Activated CD4-positive, CD25-positive, alpha-beta regulatory T cell (primary cell): ENCODE results near the gene HSD17B2.
A peak's percentile ranks its signal among the peaks of the same experiment; 100 is the strongest.
"Not testable (repeated sequence)": the region's sequence is repeated elsewhere in the genome, so short reads cannot be mapped to it uniquely, and the experiment has no call there.

Experiments
- DNase-seq, 4 experiments: peaks; one replicate each; lab custom pipeline; 2025; lab: John Stamatoyannopoulos, UW

HSD17B2 gene, protein sequence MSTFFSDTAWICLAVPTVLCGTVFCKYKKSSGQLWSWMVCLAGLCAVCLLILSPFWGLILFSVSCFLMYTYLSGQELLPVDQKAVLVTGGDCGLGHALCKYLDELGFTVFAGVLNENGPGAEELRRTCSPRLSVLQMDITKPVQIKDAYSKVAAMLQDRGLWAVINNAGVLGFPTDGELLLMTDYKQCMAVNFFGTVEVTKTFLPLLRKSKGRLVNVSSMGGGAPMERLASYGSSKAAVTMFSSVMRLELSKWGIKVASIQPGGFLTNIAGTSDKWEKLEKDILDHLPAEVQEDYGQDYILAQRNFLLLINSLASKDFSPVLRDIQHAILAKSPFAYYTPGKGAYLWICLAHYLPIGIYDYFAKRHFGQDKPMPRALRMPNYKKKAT

DNA sequence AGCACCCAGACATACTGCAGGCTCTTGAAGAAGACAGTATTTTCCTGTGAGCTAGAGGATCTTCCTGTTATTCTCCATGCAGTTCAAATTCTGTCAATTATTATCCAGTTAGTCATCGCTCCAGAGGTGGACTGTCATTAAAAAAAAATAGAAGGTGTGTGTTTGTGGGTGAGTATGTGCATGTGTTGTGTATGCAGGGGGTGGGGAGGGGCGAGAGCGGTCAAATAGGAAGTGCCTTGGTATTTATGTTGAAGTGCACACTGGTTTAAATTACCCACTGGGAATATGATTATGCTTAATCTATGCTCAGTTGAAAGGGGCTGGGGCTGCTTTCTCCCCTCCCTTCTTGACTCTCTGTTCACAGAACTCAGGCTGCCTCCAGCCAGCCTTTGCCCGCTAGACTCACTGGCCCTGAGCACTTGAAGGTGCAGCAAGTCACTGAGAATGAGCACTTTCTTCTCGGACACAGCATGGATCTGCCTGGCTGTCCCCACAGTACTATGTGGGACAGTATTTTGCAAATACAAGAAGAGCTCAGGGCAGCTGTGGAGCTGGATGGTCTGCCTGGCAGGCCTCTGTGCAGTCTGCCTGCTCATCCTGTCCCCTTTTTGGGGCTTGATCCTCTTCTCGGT lies at the start of gene HSD17B2:
HSD17B2 (plus strand) TSS at position 273 of the 632 bp plus-strand sequence; CDS start at position 445, 172 bp downstream.
- DNase-seq, result no peak

DNA sequence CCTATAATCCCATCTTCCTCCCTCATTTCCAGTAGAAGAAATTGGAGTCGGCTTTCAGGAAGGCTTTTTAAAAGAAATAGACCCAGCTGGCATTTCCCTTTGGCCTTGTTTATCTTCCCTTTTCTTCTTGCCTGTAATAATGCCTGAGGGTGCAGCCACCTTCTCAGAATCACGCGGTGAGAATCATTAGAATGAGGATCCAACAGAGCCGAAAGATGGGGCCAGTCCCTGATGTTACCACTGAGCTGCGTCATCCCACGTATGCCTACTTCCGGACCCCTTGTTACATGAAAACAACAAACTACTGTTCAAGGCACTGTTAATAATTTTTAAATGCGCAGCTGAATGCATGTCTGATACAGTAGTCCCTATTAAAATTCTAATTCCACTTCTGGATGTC lies 47.9 kb upstream of the HSD17B2 start:
- DNase-seq, result no peak

DNA sequence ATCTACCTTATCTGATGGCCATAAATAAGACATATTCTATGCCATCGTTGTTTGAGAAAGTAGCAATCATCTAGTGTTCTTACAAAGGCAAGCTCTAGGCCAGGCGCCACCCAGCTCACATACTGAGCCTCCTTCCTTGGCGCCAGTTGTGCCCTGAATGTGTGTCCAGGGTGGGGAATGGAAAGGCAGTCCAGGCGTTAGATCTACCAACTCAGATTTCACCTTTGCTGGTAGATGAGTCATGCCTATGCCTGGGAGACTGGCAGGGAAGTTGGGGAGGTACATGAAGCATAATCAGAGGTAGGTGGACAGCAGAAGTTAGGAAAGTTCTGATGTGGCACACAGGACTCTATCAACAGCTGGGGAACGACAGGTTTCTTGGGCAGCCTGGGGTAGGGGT lies 47.3 kb upstream of the HSD17B2 start:
- DNase-seq, result no peak

DNA sequence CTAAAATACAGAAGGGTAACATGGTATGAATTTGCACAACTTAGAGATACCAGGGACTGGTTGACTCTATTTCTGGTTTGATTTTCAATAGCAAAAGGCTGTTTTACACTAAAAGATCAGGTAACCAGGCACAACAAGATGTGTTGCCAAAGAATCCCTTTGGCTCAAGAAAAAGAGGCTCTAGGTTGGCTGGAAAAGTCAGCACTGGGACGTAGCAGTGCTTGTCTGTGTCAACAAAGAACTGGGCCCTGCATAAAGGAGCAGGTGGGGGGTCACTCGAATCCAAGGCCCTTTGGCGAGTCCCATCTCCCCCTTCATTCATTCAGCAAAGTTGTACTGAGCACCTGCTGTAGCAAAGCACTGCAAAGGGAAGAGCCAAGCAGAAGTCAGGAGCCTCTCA lies 42.2 kb upstream of the HSD17B2 start:
- DNase-seq, result no peak

DNA sequence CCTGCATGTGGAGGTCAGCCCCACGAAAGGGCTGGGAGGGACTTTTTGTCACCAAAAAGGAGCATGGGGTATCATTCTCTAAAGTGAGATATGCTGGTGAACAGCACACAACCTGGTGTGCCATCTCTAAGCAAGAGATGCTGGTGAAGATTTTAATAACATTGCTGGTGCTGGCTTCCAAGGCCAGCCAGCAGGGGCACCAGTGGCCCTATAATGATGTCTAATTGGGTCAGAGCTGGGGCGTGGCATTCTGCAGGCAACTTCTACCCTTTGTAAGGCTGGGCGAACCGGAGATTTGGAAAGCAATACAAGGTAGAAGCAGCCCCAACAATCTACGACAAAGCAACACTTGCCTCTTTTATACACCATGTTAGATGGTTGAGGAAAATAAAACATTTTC lies 40.6 kb upstream of the HSD17B2 start:
- DNase-seq, result no peak

DNA sequence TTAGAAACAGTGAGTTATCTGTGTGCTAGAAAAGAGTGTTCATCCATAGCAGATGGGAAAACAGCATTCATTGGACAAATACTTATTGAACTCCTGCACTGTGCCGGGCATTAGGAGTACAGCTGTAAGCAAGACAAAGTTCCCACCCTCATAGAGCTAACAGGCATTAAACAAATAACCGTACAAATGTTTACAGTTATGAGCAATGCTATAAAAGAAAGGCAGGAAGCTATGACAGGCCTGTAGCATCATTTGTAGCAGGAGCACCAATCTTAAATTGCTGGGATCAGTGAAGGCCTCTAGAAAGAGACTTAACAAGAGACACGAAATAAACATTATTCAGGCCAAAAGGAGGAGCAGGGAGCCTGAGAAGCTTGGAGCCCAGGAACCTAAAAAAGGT lies 39.4 kb upstream of the HSD17B2 start:
- DNase-seq, result no peak

DNA sequence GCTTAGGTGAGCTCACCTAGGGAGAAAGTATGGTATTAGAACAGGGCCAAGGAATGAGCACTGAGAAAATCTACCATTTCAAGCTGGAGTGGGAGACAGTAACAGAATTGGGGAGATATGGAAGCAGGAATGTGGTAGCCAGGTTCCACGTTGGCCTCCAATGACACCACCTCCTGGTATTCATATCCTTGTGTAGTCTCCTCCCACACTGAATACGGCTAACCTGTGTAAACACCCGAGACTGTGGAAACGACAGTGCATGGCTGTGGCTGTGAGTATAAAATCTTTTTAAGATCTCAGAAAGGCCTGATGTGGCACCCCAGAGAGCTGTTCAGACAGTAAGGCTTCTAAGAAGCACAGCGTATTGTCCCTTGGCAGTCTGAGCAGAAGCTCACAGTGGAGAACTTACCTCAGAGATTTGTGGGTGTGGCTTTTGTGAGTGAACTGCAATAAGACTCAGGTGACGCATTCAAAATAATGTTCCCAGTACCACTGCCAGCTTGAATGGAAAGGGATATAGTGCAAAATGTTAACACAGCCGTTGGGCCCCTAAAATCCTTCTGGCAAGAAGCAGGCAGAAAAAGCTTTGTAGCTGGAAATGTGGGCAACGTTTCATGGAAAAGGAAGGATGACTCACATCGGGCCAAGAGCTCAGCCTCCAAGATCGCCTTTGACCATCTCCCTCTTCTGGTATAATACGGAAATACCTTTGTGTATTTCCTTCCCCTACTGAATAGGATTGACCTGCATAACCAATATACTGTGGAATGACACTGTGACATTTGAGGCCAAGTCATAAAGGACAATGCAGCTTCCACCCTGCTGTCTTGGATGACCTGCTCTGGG lies 38.2 kb upstream of the HSD17B2 start:
- DNase-seq, result no peak

DNA sequence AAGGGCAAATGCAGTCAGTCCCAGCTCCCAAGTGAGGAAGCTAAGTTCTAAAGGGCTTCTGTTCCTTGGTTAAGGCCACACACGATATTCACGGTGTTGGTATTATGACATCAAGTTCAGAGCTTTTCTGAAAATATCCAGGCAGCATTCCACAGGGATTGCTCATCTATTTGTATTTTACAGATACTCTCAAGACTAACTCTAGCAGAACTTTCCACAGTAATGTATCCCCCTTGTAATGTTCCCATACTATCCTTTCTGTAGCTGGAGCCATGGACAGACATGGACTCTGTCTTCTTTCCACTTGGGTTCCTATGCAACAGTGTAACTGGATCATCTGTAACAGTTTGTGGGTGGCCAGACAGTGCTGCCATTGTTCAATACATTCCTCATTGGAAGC lies 37.3 kb upstream of the HSD17B2 start:
- DNase-seq, result no peak

DNA sequence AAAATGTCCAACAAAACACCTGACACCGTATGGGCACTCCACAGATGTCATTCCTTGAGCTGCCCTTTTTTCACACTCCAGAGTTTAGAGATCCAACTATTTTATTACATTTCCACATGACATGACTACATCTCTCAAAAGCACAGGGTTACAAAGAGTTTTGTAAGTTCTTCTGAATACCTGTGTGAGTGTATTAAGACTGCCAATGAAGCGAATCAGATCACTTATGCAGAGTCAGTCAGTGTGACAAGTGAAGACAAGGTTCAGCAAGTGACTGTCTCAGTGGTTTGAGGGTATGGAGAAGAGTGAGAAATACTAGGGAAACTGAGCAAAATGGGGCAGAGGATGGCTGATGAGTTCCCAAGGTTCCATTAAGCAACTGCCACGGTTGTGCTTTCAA lies 32.2 kb upstream of the HSD17B2 start:
- DNase-seq, result no peak

DNA sequence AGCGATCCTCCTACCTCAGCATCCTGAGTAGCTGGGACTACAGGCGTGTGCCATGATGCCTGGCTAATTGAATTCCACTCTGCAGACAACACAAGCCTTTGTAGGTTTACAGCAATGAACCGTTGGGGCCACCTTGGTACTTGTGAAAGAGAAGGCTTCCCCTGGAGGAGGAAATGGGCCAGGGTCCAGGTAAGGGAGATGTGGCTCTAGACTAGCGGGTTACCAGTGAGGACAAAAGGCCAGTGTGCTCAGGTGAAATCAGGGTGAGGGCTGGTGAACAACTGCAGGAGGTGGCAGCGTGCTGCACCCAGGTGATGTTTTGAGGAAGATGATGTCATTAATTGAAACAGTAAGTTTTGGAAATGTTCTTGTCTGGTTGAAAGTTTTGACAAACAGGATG lies 30.5 kb upstream of the HSD17B2 start:
- no peak for DNase-seq

DNA sequence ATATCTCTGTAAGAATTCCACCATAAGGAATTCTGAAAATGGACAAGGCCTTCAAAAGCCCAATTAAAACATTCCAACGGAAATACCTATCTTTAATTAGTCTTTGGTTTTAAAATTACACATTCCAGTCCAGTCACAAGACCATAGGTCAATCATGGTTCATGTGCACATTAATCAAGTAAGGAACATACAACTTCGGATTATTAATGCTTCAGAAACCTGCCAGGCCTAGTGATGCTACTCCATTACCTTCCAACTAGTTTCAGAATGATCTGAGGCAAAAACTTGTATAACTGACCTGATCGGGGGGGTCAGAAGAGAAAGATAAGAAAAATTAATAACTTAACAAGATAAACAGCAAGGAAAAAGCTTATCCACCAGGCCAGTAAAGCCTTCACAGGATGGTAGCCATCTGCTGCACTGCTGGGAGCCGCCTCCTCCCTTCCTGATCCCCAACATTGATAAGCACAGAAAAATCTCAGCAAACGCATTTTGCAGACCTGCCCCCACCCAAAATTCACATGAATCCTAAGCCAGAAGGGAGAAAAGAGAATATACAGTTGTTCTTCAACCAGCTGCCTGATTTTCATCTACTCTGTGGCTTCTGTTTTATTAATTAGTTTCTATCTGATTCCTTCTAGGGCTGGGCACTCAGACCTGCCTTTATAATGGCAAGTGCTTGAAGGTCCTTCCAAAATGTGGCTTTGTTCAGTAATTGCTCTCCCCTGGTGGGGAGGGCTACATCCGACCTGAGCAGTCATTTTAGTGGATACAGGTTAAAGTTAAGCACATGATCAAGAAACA lies 29.8 kb upstream of the HSD17B2 start:
- no peak for DNase-seq

DNA sequence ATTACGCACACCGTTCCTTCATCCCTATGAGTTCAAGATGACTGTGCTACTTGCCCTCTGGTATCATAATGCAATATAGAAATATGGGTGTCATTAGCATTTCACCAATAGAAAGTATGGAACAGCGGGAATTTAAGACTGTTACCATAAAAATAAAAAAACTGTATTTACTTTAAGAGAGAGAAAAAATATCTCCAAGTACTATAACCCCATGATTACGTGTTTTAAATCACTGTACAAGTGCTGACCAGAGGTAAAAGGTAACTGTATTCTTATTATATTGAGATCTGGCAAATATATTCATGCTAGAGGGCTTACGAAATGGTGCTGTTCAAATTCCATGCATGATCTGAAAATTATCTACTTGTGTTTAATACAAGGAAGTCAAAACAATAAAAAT lies 29.0 kb upstream of the HSD17B2 start:
- DNase-seq, result no peak

DNA sequence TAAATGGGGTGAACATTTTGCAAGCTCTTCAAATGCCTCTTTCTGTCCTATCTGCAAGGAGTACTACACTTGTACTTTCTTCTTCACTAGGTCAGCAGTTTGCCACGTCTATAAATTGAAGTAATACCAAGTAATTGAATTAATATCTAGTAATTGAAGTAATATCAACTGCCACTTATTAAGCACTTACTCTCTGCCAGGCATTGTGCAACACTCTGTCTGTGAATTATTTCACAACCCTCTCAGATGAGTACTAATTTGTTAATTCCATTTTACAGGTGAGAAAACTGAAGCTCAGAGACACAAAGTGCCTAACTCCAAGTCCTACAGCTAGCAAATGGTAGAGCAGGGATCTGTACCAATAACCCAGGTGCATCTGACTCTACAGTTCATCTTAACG lies 27.9 kb upstream of the HSD17B2 start:
- no peak for DNase-seq

DNA sequence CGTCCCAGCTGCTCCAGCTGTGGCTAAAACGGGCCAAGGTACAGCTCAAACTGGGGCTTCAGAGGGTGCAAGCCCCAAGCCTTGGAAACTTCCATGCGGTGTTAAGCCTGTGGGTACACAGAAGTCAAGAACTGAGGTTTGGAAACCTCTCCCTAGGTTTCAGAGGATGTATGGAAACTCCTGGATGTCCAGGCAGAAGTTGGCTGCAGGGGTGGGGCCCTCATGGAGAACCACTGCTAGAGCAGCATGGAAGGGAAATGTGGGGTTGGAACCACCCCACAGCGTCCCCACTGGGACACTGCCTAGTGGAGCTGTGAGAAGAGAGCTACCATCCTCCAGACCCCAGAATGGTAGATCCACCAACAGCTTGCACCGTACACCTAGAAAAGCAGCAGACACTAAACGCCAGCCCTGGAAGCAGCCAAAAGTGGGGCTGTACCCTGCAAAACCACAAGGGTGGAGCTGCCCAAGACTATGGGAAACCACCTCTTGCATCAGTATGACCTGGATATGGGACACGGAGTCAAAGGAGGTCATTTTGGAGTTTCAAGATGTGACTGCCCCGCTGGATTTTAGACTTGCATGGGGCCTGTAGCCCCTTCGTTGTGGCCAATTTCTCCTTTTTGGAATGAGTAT lies 26.0 kb upstream of the HSD17B2 start:
- DNase-seq, result no peak

DNA sequence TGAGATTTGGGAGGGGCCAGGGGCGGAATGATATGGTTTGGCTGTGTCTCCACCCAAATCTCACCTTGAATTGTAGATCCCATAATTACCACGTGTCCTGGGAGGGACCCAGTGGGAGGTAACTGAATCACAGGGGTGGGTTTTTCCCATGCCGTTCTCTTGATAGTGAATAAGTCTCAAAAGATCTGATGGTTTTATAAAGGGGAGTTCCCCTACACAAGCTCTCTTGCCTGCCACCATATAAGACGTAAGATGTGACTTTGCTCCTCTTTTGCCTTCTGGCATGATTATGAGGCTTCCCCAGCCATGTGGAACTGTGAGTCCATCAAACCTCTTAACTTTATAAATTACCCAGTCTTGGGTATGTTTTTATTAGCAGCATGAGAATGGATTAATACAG lies 25.3 kb upstream of the HSD17B2 start:
- DNase-seq, result not testable (repeated sequence)

DNA sequence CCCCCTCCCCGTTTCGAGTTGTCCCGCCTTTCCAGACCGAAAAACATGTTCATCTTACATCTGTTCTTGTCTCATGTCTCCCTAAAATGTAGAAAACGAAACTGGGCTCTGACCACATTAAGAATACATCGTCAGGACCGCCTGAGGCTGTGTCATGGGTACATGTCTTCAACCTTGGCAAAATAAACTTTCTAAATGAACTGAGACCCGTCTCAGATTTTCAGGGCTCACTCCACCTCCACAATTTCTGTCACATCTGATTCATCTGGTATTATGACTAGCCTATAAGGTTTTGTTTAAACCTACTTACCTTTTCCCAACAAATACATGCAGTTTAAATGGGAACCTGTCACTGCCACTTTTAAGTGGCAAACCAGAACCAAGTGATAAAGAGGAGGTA lies 24.4 kb upstream of the HSD17B2 start:
- DNase-seq, result no peak

DNA sequence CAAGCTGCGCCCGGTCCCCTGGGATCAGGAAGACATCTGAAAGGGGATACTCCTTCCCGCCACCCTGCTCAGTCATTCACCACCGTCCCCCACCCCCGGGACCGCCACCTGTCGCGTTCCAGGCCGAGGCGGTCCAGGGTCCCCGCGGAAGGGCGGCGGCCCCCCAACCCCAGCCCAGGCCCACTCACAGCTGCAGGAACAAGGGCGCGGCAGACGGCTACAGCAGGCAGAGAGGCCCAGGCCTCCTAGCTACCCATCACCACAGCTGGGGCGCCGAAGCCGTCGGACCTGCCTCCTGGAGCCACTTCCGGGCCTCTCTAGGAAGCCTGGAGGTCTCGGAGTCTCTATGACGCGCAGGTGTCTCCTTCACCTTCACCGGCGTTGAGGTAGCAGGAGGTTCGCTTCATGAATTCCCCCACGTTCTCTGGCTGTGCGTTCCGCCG lies 23.8 kb upstream of the HSD17B2 start, which contains the start of gene SDR42E1:
SDR42E1 (minus strand) TSS at position 272 of the 443 bp plus-strand sequence. CDS start 10,612 bp downstream, outside the sequence.
- peak in 3 of 4 experiments; percentile 19 to 48 (median 35) for DNase-seq

DNA sequence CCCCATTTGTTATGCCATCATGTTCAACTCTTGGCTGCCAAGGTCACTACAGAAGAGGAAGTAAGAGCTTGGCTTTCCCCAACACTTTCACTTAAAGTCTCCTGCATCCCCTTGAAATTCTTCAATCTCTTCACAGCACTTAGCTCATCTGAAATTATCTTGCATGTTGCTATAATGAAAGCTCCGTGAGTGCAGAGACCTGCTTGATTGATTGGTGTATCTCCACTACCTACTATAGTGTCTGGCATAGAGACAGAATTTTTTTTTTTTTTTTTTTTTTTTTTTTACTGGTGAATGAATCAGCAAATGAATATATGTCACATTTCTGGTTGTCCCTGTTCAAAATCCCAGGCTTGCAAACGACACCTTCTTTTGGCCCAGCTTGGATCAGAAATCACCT lies 21.9 kb upstream of the HSD17B2 start:
- no peak for DNase-seq

DNA sequence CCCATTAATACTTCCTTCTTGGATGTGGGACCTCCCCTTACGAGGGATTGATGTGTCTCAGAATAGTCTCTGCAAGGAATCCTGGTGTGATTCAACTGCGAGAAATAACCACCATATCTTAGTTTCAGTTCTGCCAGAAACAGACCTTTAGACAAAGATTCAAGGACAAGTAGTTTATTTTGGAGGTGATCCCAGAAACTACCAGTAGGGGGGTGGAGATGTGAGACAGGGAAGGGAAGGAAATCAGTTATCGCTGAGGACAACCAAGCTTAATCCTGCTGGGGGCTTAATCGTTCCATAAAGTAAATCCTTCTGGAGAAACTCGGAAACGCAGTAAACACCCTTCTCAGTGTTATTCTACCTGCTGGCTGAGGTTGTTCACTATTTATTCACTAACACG lies 18.8 kb upstream of the HSD17B2 start:
- no peak for DNase-seq

DNA sequence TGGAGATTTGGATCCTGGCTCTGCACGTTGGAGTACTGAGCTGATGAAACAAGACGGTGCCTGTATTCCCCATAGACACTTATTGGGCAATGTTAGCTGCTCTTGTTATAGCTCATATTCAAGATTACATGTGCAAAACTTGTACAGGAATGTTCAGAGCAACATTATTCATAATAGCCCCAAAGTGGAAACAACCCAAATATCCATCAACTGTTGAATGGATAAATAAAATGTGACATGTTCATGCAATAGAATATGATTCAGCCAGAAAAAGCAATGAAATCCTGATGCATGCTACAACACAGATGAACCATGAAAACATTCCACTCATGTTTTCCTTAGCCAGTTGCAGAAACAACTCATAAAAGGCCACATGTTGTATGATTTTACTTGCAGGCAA lies 18.1 kb upstream of the HSD17B2 start:
- DNase-seq, result no peak

DNA sequence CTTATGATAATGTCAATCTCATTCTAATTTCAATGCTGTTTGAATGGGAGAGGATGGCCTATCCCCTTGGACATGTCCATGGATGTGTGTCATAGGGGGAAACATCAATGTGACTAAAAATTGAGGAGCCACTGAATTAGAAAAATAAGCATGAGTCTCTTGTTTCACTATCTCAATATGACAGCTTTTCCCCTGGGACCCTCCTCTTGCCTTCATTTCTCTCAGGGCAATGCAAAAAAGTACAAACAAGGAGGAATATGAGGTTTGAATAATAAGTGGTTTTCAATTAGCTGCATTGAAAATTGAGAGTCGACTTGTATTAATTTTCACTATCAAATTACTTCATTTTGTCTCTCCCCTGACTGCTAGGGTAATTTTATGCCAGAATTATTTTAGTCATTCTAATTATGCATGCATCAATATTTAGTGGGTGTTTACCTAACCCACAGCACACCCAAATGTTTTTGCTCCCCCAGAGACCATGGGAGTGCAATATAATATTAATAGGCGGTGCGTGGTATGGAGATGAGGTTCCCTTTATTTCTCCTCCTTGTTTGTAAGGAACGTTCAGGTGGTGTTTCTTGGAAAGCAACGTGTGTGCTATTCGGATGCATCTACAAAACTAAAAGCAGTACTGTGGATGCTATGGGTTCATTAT lies 17.0 kb upstream of the HSD17B2 start:
- no peak for DNase-seq
